Activated CD8-positive, alpha-beta memory T cell treated with anti-CD3 and anti-CD28 coated beads for 48 hours (primary cell): ENCODE data around the gene U2SURP.
"Not testable (repeated sequence)": the region's sequence is repeated elsewhere in the genome, so short reads cannot be mapped to it uniquely, and the experiment has no call there.

ENCODE experiments used
- DNase-seq, 3 experiments: peaks; one replicate each; pipeline ENCODE4 v3.0.0-alpha.2; 2020; ENCODE audit warnings: low read depth in 2 of 3, low spot score in 2 of 3

The U2SURP gene

DNA sequence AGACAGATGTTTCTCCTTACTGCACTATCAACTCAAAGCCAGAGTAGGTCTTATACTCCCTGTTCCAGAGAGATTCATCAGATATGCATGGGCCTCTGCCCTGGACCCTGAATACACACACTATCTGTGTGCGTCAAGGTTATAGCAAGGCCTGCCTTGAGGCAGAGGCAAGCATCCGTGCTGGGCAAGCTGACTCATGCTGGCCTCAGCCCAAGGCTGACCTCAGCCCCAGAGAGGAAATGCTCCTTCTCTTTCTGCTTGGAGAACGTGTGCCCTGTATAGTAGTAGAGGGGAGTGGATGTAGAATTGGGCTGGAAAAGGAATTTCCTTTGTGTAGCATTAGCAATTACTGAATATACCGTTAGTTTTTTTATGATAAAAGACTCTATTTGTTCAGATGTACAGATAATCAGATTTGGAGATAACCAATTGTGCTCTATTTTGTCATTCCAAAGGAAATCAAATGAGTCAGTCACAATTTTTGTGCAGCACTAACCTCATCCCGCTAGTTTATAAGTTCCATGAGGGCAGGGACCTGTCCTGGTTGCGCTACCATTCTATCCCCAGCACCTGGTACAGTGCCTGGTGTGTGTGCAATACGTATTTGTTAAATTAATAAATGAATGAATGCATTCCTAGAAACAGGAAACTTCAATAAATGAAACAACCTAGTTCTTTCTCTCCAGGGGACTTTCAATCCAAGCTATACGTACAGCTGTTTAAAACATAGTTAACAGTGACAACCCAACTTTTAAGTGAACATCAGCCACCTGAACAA lies 24.6 kb upstream of the U2SURP start:
- DNase-seq = no peak

DNA sequence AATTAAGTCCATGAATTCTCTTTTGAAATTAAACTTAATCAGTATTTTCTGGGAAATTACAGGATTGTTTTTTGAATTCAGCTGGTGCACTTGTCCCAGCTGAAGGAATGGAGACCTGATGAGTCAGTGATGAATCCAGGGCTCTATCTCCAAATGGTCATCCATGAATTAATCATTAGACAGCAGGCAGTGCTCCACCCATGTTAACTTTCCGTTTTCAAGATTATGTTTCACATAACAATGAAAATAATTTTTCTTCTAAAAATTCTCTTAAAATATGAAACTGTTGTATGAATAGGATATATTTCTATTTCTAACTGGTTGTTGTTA lies 24.0 kb upstream of the U2SURP start:
- no peak for DNase-seq

DNA sequence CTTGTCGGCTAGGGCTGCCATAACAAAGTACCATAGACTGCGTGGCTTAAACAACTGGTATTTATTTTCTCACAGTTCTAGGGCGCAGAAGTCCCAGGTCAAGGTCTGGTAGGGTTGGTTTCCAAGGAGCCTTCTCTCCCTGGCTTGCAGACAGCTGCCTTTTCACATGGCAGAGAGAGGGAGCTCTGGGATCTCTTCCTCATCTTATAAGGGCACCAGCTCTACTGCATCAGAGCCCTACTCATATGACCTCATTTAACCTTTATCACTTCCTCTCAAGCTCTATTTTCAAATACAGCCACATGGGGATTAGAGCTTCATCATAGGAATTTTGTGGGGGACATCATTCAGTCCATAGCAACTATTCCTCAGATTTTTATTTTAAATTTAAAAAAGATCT lies 20.3 kb upstream of the U2SURP start:
- DNase-seq = no peak

DNA sequence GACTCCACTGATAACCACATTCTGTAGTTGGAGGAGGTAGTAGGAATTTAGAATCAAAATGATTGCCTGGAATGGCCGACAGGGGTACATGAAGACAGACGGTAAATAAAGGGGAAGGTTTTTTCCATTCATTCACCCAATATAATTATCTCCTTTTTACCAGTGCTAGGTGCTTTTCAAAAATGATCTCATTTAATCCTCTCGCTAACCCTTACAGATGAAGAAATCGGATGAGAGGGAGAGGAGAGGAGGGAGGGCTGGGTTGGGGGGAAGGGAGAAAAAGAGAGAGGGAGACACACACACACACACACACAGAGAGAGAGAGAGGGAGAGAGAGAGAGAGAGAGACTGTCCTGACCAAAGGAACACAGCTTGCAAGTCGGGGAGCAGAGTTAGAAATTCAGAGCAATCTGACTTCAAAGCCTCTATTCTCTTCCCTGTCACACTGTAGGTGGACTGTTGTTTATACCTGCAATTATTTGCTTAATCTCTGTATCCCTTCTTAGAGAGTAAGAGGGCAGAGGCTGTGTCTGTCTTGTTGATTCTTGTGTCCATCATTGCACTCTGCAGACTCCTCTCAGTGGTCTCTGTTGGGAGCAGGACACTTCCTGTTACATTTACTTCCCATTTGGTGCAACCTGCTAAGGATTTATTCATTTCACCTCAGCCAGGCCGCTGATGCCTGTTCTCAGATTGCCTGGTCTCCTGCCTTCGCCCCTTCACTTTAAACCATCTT lies 19.2 kb upstream of the U2SURP start:
- DNase-seq = no peak

DNA sequence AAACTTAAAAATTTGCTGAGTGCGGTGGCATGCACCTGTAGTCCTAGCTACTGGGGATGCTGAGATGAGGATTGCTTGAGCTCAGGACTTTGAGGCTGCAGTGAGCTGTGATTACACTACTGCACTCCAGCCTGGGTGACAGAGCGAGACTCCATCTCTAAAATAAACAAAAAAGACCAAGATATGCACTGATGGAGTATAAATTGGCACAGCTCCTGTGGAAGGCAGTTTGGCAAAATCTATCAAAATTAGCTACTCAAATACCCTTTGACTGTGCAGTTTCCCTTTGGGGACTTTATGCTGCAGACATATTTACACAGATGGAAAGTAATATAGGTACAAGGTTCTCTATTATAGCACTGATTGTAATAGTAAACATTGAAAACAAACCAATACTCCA lies 18.1 kb upstream of the U2SURP start:
- no peak for DNase-seq

DNA sequence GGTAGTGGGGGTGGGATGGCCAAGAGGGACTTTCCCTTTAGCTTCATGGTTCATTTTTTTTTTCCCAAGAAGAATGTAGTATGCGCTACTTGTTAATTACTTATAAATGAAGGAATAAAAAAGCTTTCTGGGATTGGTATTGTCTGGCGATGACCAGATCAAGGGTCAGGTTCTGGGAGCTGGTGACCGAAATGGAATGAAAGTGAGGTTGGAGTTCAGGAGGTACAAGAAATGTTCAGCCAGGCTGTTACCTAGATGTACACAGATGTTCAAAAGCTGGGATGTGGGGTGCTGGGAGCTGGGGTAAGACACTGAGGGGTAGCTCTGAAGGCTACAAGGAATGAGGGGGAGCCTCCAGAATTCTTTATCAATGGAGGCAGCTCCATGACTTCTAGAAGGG lies 17.1 kb upstream of the U2SURP start:
- no peak for DNase-seq

DNA sequence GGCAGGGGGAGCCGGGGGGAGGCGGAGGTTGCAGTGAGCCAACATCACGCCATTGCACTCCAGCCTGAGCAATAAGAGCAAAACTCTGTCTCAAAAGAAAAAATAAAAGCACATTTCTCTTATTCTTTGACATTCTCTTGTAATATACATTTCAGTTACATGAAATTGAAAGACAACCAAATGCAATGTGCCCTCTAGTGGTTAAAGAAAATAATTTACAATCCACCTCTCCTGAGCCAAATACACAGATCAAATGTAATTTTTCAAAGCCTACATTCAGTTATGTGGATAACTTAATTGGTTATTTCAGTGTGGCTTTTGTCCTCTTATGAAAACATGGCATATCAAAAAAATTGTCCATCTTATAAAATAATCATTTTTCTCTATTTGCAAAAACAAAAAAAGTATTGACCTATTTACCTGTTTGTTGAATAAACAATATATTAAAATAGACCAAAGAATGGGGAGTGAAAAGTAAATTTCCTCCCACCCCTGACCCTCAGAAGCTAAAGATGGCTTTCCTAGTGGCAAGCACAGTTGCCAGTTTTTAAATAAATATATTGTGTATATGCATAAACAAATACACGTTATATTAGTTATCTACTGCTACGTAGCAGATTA lies 14.2 kb upstream of the U2SURP start:
- no peak for DNase-seq

DNA sequence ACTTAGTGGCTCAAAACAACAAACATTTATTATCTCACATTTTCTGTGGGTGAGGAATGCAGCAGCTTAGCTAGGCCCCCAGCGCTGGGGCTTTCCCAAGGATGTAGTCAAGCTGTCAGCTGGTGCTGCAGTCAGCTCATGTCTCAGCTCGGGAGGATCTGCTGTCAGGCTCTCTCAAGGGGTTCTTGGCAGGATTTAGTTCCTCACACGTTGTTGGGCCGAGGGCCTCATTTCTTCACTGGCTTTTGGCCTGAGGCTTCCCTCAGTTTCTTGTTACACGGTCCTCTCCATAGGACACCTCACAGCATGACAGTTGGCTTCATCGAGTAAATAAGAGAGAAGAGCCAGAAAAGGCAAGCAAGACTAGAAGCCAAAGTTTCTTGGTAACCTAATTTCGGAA lies 13.7 kb upstream of the U2SURP start:
- no peak for DNase-seq

DNA sequence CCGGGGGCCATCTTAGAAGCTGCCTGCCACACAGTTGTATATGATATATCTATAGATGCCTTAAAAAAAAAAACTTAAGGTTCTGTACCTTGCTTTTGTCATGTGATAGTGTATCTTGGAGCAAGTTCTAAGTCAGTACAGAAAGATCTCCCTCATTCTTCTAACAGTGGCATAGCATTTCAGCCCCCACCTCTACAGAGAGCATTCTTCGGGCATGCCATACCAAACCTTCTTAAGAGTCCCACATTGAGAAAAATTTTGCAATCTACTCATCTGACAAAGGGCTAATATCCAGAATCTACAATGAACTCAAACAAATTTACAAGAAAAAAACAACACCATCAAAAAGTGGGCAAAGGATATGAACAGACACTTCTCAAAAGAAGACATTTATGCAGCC lies 13.1 kb upstream of the U2SURP start:
- not testable (repeated sequence) for DNase-seq

DNA sequence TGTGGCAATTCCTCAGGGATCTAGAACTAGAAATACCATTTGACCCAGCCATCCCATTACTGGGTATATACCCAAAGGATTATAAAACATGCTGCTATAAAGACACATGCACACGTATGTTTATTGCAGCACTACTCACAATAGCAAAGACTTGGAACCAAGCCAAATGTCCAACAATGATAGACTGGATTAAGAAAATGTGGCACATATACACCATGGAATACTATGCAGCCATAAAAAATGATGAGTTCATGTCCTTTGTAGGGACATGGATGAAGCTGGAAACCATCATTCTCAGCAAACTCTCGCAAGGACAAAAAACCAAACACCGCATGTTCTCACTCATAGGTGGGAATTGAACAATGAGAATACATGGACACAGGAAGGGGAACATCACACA lies 12.5 kb upstream of the U2SURP start:
- not testable (repeated sequence) for DNase-seq

DNA sequence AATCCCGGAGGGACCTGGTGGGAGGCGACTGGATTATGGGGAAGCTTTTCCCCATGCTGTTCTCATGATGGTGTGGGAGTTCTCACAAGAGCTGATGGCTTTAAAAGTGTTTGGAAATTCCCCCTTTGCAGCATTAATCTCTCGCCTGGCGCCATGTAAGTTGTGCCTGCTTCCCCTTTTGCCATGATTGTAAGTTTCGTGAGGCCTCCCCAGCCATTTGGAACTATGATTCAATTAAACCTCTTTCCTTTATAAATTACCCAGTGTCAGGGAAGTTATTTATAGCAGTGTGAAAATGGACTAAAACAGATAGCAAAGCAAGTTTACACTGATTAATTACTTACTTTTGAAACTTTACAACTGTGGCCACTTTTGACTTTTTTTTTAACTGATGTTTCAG lies 10.6 kb upstream of the U2SURP start:
- no peak for DNase-seq

DNA sequence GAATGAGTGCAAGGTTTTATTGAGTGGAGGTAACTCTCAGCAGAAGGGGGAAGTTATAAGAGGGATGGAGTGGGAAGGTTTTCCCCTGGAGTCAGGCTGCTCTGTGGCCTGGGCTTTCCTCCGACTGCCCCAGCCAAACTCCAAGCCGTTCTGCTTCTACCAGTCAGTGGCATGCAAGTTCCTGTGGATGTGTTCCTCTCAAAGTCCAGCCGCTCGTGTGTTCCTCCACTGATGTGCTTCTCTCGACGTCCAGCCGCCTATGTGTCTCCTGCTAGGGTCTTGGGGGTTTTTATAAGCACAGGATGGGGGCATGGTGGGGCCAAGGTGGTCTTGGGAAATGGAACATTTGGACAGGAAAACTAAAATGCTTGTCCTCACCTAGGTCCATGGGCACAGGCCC lies 9.0 kb upstream of the U2SURP start:
- no peak for DNase-seq

DNA sequence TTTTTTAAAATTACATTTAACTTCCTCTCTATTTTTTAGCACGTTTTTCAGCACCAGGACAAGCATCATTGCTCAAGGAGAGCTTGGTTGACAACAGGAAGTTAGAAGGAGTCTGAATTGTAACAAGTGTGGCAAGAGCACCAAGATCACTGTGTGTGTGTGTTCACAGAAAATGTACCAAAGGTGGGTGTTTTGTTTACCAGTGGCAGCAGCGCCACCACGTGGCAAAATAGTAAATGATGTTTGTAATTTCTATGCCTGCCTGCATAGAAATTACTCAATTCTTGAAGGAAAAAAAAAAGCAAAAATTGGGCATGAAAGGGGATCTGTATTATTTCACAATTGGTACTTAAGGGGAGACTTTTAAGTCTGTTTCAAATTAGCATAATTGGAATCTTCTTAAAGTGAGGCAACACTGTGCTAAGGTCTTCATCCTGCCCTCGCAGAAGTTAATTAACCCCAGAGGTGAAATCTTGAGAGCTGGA lies 7.4 kb upstream of the U2SURP start:
- peak in 1 of 3 experiments; percentile 8 for DNase-seq

DNA sequence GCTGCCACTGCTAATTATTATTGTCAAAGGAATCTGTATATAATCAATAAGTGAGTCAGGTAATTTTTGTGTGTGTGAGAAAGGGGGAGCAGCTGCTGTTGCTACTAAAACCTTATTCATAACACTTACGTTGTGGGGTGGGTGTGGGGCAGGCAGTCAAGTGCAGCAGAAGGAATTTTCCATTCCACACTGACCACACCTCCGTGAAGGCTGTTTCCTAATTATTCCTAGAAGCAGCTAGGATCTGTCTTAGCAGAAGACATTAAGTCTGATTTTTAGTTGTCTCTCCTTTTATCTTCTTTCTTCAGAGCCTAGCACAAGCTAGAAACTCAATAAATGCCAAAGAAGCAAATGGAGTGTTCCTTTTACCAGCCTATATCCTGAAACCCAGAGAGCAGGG lies 4.0 kb upstream of the U2SURP start:
- DNase-seq = no peak

DNA sequence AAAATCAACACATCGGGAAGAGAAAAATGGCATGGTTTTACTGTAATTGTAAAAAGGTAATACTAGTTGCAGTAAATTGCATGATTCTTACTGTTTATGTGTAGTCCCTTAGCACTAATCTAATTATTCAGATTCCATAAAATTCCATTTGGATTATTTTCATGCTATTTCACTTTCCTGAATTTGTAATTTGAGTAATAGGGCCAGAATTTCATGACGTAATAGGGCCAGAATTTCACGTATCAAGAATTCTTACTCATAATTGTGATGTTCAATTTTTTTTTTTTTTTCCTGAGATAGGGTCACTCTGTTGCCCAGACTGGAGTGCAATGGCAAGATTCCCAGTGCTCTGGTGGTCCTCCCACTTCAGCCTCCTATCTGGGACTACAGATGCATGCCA lies 2.9 kb upstream of the U2SURP start:
- DNase-seq = no peak

DNA sequence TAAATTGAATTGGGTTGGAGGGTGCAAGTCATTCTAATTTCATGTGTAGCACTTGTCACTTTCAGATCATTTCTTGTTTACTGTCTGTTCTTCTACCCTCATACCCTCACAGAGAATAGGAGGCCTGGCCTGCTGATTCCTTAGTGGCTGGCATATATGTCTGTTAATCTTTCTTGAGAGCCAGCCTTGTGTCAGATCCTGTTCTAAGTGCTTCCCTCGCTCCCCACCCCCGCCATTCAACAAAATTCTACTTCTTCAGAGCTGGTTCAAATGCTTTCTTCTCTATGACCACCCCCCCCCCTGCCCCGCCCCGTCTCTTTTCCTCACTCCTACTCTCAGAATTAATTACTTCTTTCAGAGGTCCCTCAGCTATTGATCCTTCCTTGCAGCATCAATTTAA lies 1.5 kb upstream of the U2SURP start:
- DNase-seq = no peak

DNA sequence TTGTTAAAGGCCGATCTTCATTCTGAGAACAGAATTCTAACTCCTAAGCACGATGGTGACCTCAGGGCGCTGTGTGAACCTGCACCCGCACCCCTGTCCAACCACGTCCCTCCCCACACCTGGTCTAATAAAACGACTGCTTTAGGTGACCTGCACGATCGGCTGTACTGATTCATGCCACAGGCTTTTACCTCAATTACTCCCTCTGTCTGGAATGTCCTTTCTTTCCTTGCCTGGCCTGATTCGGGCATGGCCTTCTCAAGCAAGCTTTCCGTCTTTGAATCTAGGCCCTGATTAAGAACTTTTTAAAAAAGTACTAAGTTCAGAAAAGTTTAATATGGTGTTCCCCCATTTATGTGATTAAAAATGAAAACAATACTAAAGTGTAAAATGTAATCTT lies 842 bp upstream of the U2SURP start:
- no peak for DNase-seq

DNA sequence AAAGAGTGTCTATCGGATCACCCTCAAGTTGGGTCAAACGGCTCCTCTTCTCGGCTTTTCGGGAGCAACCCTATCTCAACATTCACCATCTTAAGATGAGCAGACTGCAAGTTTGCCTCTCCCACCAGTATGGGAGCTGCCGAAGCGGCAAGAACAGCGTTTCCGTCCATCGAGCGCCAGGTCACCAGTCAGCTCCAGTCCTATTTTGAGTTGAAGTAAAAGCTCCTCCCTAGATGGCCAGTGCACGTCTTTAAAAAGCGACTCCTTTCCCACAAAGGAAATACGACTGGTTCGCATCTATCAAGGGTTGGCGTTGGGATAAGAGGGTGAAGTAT lies 369 bp upstream of the U2SURP start:
- DNase-seq = peak in 2 of 3 experiments; percentile 25 to 38

DNA sequence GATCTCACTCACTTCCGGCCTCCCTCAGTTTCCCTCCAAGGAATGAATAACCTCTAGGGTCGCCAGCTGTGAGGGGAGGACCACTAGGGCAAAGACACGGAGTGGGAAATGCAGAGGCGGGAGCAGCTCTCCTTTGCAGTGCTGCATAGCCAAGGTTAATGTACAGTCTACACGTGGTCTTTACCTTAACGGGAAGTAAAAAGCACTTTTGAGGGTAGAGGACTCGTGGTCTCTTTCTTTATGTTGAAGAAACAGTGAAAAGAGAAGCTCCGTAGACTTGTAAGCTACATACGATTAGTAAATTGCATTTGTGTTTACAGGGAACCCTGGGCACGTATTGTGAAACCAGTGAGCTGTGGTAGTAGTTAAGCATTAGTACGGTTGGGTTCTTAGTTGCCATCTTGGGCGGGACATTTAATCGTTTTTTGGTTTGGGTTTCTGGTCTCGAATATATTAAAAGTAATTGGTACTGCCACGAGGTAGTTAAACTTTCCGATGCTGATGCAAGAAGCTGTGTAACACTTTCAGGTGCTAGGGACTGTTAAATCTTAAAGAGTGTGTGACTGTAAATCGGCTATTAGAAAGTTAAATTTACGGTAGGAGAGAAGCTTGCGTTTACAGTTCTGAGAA lies 828 bp downstream of the U2SURP start:
- DNase-seq = peak in 1 of 3 experiments; percentile 12

DNA sequence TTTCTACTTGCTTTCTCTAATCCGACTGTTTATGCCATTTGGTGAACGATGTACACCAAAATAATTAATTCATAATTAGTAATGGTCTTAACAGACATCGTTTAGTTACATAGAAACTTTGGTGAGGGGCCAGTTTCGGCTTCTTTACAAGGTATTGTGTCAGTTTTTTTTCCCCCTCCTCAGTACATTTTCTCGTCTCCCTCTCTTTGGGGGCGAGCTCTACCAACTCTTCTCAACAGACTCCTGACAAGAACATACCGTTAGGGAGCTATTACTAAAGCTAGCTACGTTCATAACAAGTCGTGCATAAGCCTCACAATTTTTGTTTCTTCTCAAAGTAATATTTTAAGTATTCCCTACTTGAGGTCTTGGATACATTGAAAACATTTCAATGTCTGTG lies 1.4 kb downstream of the U2SURP start:
- DNase-seq = no peak

DNA sequence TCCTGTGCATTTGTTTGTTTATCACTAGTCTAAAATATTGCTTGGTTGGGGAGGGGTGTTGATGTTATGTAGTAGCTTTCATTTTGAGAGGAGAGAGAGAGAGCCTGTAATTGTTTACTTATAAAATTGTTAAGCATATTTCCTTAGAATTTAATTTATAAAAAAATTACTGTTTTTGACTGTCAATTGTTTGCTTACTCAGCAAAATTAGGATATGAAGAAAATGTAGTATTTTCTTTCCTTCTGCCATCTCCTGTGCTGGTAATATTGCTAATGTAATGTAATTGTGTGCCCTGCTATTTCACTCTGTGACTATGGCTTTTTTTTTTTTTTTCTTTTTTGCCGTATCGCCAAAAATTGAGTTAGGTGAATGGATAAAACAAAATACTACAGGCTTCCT lies 3.5 kb downstream of the U2SURP start:
- no peak for DNase-seq

DNA sequence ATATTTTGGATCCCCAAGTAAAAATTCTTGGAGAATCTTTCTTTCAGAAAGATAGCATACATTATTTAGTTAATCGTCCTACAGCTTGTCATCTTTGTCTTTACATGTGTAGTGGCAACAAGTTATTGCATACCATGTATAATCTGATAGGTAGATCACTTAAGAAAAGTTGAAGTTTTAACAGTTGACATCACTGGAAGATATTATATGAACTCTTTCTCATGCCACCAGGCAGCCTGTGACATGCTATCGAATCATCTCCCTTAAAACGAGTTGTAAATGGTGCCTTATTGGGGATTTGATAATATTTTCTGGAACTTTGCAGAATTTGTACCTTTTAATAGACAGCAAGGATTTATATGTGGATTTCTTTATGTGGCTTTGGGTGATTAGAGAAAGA lies 8.7 kb downstream of the U2SURP start:
- DNase-seq = no peak
